NCI-H2171 treated with DMSO at 0.1 percent for 48 hours (cell line): ENCODE results near the gene SLC16A1.
"Not testable (repeated sequence)": the region's sequence is repeated elsewhere in the genome, so short reads cannot be mapped to it uniquely, and the experiment has no call there.

ENCODE experiments used
- DNase-seq: peaks from one replicate; lab custom pipeline; 2025; lab: John Stamatoyannopoulos, UW

SLC16A1 gene, protein sequence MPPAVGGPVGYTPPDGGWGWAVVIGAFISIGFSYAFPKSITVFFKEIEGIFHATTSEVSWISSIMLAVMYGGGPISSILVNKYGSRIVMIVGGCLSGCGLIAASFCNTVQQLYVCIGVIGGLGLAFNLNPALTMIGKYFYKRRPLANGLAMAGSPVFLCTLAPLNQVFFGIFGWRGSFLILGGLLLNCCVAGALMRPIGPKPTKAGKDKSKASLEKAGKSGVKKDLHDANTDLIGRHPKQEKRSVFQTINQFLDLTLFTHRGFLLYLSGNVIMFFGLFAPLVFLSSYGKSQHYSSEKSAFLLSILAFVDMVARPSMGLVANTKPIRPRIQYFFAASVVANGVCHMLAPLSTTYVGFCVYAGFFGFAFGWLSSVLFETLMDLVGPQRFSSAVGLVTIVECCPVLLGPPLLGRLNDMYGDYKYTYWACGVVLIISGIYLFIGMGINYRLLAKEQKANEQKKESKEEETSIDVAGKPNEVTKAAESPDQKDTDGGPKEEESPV

DNA sequence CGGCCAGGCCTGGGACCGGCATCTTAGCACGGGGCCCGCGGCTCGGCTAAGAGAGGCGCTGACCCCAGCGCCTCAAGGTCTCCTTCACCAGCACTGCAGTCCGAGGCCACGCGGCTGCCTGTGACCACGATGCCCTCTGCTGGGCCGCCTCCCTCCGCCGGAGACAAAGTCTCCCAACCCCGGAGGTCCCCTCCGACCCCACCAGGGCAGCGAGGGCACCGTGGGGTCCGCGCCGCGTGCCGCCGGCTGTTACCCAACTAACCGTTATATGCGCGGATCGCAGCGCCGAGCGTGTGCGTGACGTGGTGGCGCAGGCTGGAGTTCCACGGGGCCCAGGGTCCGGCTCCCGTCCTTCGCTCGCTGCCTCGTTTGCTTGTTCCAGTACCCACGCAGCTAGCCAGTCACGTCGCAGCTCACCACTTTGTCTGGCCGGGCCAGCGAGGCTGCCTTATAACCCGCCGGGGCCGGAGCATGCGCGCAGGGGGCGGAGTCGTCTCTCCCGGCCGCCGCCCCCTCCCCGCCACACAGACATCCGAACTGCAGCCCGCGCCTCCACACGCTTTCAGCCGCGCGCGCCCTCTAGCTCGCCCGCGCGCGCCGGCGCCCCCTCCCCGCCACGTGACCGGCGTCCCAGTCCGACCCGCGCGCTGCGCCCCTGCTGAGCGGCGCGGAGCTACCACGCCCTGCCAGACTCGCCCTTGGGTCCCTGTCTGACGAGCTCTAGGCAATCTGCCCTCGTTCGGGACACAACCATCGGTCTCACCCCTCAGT lies at the start of gene SLC16A1:
TSS of gene SLC16A1 (minus strand) at position 424 of the 771 bp plus-strand sequence. CDS start 26,888 bp downstream, outside the sequence.
- DNase-seq = peak; percentile 93

- DNase-seq = no peak
Measured at GRCh38 chr1:113003751-113004690, 48.0 kb upstream of the SLC16A1 start.

DNA sequence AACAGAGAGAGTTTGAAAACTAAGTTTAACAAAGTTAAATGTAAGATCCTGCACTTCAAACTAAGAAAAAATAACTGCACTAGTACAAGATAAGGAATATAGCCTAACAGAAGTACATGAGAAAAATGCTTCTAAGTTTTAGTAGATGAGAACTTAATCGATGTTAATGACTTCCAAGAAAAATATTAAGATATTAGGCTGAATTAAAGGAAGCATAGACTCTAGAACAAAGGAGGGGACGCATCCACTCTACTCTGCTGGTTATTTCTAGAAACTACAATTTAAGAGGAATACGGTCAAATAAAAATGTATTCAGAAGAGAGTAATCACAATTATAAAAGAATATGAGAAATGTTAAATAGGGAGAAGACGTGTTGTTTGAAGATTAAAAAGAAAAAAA lies 46.3 kb upstream of the SLC16A1 start:
- DNase-seq = no peak

GRCh38 chr1:112998592-112999235 lies 42.7 kb upstream of the SLC16A1 start:
- peak; percentile 74 for DNase-seq

- DNase-seq = no peak
Measured at GRCh38 chr1:112997781-112998180, 41.8 kb upstream of the SLC16A1 start.

- DNase-seq = no peak
Measured at GRCh38 chr1:112995890-112996289, 39.9 kb upstream of the SLC16A1 start.

DNA sequence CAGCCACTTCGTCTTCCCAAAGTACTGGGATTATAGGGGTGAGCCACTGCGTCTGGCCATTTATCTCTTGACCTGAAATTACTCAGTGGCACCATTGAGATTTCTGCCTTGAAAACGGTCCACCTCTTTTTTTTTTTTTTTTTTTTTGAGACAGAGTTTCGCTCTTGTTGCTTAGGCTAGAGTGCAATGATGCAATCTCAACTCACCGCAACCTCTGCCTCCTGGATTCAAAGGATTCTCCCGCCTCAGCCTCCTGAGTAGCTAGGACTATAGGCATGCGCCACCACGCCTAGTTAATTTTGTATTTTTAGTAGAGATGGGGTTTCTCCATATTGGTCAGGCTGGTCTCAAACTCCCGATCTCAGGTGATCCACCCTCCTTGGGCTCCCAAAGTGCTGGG lies 39.0 kb upstream of the SLC16A1 start:
- not testable (repeated sequence) for DNase-seq

DNA sequence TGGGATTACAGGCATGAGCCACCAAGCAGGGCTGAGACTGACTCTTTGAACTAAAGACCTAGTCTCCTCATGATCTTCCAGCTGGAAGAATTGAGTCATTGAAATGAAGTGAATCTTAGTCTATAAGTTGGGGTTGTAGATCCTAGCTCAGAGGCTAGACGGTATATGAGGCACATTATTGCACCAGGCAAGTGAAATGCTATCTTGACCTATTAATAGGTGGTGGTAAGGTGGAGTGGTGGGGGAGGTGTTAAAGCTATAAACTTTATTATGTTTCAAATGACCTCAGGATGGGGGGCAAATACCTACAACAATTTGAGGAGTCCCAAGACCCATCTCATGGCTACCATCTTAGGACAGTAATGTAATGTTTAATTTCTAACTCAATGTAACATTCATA lies 36.8 kb upstream of the SLC16A1 start:
- no peak for DNase-seq

DNA sequence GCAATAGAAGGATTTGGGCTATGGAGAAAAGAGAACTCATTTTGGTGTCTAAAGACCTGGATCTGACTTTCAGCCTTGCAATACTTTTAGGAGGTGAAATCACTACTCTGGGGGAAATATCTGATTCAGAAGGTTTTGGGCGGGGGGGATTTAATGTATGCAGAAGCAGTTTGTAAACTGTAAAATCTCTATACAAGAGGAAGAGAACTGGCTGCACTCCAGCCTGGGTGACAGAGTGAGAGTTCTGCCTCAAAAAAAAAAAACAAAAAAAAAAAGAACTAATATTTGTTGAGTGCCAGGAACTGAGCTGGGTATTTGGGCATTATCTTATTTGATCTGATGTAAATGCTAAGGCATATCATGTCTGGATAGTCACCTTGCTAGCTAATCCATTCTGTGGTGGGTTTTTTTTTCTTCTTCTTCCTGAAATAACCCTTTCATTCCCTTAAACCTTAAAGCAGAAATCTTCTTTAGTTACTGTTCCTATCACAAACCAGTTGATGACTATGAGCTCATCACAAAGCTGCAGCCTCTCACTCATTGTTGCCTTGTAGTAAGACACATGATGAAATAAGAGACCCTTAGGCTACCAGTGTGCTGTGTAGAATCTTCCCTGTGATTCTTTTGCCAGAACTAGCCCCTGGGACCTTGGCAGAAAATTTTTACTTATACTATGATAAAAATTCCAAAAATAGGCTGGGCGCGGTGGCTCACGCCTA lies 35.6 kb upstream of the SLC16A1 start:
- DNase-seq = no peak

DNA sequence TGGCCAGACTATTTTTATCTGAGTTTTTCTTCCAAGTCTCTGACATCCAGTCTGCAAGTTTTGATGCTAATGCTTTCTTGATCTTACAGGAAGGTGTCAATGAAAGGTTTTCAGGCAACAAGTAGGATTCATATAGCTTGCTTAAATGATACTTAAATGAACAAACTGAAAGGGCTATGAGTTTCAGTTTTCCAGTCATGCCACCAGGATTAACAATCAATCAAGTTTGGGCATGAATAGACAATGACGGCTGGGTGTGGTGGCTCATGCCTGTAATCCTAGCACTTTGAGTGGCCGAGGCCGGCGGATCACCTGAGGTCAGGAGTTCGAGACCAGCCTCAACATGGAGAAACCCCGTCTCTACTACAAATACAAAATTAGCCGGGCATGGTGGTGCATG lies 34.3 kb upstream of the SLC16A1 start:
- DNase-seq = no peak

- no peak for DNase-seq
Measured at GRCh38 chr1:112988367-112988766, 32.4 kb upstream of the SLC16A1 start.

- no peak for DNase-seq
Measured at GRCh38 chr1:112985123-112985522, 29.1 kb upstream of the SLC16A1 start.

DNA sequence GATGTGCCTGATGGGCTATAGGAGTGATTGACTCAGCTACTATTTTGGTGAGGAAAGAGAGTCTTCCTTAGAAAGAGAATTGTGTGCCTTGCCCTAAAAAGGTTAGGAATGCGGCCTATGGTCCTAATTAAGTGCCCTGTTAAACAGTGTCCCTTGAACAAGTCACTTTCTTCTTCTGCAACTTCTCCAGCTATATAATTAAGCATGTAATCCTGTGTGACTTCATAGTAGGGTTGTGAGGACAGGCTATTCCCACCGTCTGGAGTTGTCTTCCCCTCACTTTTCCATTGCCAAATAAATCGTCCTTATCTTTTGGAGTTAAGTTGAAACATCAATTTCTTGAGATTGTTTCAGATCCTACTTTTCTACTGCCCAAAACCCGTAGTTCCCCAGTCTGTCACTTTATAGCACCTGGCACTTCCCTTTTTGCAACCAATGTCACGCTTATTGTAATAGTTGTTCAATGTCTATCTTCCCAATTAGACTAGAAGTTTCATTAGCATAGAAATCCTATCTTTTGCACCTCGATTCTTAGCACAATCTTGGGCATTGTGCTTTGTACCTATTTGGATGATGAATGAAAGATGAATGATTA lies 27.6 kb upstream of the SLC16A1 start:
- DNase-seq = no peak

GRCh38 chr1:112982853-112983536 lies 27.0 kb upstream of the SLC16A1 start:
- DNase-seq = no peak

GRCh38 chr1:112982328-112982727 lies 26.3 kb upstream of the SLC16A1 start:
- DNase-seq = no peak

- DNase-seq = not testable (repeated sequence)
Measured at GRCh38 chr1:112981834-112982233, 25.8 kb upstream of the SLC16A1 start.

GRCh38 chr1:112981426-112981825 lies 25.4 kb upstream of the SLC16A1 start:
- no peak for DNase-seq

- no peak for DNase-seq
Measured at GRCh38 chr1:112975336-112975735, 19.3 kb upstream of the SLC16A1 start.

- no peak for DNase-seq
Measured at GRCh38 chr1:112974646-112975045, 18.6 kb upstream of the SLC16A1 start.

DNA sequence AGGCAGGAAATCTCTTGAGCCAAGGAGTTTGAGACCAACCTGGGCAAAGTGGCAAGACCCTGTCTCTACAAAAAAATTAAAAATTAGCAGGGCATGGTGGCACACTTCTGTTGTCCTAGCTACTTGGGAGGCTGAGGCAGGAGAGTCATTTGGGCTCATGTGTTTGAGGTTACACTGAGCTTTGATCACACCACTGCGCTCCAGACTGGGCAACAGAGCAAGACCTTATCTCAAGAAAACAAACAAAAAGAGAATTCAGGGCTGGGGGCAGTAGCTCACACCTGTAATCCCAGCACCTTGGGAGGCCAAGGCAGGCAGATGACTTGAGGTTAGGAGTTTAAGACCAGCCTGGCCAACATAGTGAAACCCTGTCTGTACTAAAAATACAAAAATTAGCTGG lies 17.8 kb upstream of the SLC16A1 start:
- no peak for DNase-seq
